ENCODE results near the gene RNF224.

The RNF224 gene

DNA sequence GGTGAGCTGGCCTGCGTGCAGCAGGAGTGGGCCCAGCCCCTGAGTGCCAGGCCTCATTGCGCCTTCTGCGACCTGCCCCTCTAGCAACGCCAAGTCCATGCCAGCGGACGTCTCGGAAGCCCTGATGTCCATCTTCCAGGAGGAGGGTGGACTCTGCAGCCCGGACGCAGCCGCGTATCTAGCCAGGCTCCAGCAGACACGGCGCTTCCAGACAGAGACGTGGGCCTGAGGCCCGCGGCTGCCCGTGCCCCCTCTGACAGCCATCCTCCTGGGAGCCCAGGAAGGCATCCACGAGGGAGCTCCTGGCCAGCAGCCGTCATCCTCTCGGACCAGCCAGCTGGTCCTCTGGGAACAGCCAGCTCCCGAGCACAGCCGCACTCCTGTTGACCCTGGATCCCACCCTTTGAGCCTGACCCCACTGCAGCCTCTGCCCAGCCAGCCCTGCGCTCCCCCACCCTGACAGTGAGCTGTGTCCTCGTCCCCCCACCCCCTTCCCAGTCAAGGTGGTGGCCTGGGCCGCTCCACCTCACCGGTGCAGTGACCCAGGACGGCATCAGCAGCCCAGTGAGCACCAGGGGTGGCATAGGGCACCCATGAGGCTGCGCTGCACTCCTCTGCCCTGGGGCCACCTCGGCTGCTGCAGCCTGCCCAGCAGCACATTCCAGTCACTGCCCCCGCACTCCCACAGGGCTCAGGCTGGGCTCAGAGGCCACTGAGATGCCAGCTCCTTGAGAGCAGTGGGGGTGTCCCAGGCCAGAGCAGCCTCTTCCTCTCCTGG is 10.9 kb upstream of the RNF224 start:
- DNase-seq, result no peak

DNA sequence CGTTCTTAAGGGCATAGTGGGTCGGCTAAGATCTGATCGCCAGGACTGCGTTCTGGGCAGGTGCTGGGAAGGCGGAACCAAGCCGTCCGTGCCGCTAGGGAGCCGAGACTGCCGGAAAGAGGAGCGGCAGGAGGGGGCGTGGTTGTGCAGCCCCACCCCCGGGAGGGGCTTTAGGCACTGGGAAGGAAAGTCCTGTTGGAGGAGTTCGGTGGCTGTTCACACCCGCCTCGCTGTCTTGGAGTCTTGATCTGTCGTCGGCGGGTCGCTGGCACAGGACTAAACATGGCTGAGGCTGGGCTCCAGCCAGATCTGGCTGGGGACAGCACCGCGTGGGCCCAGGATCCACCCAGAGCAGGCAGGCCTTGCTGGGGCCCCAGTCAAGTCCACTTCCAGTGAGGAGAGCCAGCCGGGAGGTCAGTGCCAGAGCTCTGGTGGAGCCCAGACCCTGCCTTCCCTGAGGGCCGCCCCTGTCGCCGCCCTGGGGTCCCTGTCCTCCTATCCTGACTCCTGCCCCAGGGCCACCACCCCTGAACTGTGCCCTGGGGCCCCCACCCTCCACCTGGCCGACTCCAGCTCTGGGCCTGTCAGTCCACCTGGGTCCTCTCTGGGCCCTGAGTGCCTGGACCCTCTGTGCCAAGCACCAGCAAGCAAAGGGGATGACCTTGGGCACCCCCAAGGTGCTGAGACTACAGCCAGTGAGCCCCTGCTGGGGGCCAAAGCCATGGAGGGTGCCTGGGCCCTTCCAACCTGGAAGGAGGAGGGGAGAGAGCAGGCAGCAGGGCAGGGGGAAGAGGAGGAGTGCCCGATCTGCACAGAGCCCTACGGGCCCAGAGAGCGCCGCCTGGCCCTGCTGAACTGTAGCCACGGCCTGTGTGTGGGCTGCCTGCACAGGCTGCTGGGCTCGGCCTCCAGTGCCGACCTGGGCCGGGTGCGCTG is 9.8 kb upstream of the RNF224 start:
- DNase-seq, result peak; percentile 60

DNA sequence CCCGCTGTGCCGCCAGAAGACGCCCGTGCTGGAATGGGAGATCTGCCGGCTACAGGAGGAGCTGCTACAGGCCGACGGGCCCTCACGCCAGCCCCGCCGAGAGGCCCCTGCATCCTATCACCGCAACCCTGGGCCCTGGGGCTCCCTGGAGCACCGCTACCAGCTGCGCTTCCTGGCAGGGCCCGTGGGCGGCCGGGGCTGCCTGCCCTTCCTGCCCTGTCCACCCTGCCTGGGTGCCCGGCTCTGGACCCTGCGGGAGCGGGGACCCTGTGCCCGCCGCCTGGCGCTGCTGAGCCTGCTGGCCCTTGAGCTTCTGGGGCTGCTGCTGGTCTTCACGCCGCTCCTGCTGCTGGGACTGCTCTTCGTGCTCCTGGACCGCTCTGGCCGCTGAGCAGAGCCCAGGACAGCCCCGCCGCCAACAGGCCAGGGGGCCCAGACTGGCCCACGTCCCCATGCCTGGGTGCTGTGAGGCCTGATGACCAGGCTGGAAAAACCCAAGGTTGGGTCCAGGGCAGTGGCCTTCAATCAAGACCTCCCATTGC is 9.0 kb upstream of the RNF224 start:
- DNase-seq, result no peak

DNA sequence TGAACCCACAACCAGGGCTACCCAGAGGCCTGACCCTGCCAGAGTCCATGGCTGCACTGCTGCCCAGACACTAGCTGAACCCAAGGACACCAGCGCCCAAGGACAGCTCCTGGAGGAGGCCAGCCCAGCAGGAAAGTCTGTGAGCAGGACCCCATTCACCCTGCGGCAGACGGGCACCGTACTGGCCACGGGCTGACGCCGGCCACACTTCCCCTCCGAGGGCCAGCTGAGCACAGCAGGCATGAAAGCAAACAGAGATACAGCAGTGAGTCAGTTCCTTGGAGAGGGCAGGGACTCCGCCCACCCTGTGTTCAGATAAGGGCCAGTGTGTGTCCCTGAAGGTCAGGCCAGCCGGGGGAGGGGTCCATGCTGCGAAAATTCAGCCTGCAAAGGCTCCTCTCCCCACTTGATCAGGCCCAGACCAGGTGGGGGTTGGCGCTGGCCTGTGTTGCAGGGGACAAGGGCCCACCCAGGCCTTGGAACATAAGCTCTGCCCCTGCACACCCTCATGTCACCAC is 8.5 kb upstream of the RNF224 start:
- no peak for DNase-seq

DNA sequence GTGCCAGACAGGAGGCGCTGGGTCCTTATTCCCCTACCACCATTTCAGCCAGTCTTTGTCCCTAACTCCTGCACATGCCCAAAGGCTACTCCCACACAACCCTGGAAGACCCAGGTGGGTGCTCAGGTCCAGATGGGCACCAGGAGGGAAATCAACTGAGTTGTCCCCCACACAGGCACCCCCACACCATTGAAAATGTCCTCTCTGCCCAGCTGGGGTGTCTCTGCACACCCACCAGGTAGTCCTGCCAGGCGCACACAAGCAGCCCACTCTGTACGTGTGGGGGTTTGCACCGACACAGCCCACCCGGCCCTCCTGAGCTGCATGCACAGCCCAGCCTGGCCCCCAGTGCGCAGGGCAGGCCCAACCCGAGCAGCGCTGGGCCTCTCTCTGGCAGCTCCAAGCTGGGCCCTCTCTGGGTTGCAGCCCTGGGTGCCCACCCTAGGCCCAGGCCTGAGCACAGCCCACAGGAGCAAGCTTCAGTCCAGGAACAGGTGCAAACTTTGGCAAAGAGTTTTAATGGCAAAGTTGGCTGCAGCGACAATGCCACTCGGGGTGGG is 7.5 kb upstream of the RNF224 start:
- DNase-seq, result no peak

DNA sequence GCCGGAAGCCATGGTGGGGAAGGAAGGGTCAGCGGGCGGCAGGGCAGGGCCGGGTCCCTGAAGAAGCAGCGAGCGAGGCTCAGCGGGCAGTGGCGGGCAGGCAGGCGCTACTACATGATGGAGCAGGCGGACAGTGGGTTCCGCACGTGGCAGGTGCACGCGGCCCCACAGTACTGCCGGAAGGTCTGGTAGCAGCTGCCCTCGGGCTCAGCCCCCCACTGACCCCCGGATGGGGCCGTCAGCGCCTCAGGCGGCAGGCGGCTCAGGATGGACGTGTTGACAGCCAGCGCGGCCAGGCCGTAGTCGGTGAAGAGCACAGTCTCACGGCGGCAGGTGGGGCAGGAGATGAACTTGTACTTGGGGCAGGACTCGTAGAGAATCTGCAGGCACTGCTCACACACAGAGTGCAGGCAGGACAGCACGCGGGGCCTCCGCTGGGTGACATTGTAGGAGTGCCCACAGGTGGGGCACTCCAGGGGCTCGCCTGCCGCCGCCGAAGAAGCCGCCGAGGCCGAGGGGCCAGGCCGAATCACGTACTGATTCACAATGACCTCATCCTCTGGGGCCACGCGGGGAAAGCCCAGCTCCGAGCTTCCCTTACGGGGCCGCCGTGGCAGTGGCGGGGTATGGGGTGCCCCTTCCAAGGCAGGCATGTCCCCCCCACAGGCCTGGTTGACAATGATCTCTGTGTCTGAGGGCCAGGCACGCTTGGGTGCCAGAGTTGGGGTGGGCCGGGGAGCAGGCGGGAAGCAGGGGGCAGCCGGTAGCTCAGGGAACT is 6.8 kb upstream of the RNF224 start:
- DNase-seq, result no peak

DNA sequence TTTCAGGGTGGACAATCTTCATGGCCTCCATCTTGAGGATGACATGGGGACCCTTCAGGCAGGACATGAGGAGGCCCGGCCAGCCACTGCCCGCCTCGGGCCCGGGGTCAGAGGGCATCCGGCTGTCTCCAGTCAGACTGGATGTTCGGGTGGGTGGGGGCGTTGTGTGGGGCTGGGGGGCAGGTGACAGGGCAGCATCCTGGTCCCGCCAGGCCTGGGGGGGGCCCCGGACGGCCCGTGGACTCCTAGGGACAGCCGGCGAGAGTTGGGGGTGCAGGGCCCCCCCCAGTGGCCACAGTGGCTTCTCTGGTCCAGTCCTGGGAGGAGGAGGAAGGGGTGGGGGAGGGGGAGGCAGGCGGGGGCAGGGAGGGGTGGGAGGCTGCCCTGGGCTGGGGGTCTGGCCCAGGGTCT is 6.2 kb upstream of the RNF224 start:
- DNase-seq, result no peak

DNA sequence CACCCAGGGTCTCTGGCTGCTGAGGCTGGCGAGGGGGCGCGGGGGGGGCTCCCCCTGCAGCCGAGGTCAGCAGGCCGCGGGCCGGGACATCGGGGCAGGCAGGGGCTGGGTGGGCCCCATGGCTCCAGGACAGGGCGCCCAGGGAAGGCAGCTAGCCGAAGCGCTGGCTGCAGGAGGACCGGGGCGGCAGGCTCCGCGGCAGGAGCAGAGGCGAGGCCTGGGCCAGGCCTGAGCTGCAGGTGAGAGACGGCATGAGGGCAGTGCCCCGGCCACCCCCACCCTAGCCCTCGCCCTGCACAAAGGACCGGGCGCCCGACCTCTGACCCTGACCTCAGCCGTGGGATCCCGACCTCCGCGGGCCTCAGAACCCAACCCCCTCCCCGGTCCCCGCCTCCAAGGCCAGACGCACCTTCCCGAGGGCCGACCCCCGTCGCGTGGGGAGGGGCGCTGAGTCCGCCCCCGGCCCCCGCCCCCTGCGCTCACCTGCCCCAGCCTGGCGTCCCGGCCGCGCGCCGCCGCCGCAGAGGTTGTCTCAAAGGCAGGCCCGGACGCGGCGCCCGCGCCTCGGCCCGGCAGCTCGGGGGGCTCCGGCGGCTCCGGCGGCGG is 5.7 kb upstream of the RNF224 start:
- no peak for DNase-seq

DNA sequence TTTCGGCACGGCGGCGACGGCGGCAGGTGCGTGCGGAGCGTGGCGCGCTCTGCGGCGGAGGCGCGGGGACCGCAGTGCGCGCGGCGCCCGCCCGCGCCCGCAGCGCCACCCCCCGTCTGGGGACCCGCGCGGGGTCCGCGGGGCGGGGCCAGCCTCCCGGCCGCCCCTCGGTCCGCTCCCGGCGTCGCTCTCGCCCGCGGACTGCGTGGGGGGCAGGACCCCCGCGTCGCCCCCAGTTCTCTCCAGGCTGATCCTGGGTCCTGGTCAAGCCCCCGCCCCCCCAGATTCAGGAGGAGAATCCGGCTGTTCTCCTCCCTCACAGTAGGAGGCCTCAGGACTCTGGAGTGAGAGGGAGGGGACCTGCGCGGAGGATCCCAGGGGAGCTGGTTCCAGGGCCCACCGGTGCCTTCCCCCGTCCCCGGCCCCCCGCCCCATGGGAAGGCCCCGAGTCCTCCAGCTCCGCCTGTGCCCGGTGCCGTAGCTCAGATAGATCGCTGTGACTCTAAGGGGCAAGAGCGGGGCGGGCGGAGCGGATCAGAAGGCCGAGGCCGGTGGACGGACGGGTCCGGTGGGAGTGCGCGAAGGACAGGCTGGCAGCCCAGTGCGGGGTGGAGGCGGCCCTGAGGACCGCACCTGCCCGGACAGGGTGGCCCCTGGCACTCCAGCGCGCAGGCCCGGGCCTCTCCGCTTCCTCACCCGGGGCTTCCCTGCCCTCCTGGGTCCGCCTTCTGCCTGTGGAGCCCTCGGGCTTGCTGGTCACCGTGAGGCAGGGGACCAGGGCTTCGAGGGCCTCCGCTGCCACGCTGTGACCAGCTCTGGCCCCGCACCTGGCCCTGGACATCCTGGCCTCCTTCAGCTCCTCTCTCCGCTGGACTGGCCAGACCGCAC is 4.9 kb upstream of the RNF224 start, which contains the start of gene RNF208:
RNF208 (minus strand) TSS at position 51 of the 888 bp plus-strand sequence. CDS start 1,028 bp downstream, outside the sequence.
- no peak for DNase-seq

DNA sequence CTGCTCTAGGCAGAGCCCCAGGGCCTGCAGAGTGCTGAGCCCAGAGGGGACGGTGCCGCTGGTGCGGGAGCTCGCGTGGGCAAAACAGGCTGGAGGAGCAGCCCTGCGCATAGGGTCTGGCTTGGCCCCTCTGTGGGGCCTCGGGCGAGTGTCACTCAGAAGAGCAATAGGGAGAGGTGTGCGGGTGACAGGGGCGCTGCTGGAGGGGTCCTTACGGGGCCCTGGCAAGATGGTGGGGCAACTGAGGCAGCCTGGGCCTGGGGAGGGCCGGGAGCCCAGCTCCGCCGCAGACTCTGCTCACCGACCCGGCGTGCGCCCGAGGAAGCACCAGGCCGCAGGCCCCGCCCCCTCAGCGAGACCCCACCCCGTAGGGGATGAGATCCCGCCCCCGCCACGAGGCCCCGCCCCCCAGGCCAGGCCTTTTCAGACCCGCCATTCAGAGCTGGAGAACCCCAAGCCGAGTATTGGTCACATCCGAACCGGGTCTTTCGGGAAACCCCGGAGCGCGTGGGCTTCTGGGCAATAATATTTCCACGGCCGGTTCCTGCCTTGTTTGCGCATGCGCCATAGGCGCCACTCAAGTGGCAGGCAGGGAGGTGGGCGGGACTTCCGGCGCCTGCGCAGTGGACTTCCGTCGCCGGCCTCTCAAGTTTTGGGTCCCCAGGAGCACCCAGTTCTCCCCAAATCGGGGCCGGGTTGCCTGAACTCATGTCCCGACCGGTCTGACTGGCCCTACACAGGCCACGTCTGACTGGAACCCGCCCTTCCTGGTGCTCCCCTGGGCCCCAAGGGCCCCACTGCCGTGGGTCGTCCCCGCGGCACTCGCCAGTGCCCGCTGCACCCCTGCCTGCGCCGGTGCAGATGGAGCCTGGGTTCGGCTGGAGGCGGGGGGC is 4.0 kb upstream of the RNF224 start:
- peak; percentile 91 for DNase-seq

DNA sequence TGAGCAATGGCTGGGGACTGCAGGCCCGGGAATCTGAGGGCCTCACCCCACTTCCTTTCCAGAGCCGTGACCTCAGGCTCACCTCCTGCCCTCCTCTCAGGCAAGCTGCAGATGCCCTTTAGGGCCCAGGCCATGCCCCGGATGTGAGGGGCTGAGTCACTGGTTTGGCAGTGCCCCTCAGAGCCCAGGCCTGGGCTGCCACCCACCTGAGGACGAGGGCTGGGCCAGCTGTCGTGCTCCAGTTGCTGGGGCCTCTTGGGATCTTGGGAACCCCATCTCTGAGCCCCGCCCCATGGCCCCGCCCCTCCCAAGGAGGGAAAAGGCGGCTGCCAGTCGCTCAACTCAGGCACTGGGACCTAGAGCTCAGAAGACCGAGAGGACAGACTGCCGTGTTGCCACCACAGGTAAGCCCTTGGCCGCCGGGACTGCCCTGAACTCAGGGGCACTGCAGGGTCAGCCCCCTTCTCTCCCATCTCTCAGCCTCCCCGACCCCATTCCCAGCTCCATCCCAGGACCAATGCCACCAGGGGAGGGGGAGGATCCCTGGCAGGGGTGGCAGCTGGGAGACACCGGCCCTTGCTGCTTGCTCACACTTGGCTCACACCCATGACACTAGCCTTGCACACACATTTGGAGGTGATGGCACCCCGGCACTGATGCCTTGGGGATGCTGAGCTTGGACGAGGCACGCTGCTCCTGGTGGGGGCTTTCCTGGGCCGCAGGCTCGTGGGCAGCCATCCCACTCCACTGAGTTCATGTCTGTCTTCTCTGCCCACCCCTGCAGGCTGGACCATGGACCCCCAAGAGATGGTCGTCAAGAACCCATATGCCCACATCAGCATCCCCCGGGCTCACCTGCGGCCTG is 2.2 kb upstream of the RNF224 start, which contains the start of gene CYSRT1:
CYSRT1 (plus strand) TSS at position 345 of the 865 bp plus-strand sequence; CDS start at position 793, 448 bp downstream.
- no peak for DNase-seq

DNA sequence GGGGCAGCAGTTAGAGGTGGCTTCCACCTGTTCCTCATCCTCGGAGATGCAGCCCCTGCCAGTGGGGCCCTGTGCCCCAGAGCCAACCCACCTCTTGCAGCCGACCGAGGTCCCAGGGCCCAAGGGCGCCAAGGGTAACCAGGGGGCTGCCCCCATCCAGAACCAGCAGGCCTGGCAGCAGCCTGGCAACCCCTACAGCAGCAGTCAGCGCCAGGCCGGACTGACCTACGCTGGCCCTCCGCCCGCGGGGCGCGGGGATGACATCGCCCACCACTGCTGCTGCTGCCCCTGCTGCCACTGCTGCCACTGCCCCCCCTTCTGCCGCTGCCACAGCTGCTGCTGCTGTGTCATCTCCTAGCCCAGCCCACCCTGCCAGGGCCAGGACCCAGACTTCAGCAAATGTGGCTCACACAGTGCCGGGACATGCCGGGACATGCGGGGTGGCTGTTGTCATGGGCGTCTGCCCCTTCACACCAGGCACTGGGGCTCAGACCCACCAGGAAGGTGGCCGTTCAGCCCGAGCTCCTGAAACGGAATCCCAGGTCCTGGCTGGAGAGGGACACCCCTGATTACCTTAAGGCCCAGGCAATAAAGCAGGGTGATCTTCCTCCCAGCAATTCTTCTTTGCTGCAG is 1.5 kb upstream of the RNF224 start:
- DNase-seq, result no peak

DNA sequence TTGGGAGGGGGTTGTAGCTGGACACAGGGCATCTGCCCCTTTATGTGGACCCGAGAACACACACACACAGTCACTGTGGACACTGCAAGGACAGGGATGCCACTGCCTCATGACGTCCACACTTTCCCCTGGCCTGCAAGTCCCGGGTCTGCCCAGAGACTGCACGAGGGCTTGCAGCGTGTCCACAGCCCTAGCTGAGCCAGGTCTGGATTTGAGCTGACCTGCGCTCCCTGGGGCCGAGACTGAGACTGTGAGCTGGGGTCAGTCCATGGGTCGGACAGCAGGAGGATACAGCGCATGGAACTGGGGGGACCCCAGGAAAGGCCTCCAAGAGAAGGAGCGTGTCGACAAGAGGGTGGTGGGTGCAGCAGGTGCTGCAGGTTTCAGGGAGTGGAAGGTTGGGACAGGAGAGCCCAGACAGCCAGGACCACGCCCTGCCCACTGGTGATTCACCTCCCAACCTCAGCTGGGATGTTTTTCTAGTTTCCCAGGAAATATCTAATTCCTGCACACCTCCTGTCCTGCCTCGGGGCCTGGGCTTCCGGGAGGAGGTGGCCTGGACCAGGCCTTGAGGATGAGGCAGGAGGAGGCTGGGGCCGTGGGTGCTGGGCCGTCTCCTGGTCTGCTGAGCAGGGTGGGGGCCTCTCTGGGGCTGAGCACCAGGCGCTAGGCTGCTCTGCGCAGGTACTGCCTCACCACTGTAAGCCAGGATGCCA is 806 bp upstream of the RNF224 start:
- no peak for DNase-seq

DNA sequence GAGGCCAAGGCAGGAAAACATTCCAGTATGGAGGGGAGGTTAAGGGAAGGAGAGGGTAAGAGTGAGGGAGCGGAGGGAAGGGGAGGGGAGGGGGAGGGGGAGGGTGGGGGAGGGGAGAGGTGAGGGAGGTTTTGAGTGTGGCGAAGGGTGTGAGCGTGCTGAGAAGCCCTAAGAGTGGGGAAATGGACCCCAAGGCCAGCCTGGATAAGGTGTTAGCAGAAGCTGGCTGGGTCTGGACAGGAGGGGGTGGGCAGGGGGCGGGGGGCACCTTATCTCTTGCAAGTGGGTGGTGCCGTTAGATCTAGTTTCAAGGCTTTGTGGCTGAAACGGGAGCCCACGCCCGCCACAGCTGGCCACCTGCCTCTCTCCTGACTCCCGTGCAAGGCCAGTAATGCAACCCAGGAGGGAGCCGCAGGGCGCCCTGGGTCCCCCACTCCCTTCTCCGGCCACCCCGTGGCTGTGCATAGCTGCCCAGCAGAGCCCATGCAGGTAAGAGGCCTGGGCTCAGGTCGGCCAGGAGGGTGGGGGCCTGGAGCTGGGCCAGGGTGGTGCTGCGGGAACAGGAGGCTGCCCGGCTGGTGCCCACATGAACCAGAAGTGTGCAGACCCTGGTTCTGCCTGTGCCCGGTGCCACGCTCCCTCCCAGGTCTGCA is 677 bp downstream of the RNF224 start:
- DNase-seq, result no peak

DNA sequence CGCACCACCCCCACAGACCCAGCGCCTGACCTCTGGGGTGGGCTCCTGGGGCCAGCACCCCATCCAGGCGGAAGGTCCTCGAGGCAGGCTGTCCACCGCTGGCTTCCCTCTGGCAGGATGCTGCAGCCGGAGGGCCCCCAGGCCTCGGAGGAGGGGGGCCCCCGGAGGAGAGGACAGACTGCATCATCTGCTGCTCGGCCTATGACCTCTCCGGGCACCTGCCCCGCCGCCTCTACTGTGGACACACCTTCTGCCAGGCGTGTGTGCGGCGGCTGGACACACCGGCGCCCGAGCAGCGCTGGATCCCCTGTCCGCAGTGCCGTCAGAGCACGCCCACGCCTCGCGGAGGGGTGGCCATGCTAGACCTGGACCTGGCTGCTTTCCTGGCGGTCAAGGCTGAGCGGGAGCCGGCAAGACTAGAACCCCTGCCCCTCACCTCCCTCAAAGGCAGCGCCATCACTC is 1.2 kb downstream of the RNF224 start:
- no peak for DNase-seq

Data from NCI-H2029 treated with DMSO at 0.1 percent for 48 hours (cell line).